HG02759 (cell line): ENCODE measurements around the gene CCDC136.

Source experiments
- ATAC-seq: cut with Tn5 transposase; IDR thresholded peaks from one replicate; pipeline ENCODE4 v1.9.1; 2021; ENCODE audit warnings: mild to moderate bottlenecking, moderate library complexity; ENCODE audit not compliant: unreplicated experiment

The CCDC136 gene

DNA sequence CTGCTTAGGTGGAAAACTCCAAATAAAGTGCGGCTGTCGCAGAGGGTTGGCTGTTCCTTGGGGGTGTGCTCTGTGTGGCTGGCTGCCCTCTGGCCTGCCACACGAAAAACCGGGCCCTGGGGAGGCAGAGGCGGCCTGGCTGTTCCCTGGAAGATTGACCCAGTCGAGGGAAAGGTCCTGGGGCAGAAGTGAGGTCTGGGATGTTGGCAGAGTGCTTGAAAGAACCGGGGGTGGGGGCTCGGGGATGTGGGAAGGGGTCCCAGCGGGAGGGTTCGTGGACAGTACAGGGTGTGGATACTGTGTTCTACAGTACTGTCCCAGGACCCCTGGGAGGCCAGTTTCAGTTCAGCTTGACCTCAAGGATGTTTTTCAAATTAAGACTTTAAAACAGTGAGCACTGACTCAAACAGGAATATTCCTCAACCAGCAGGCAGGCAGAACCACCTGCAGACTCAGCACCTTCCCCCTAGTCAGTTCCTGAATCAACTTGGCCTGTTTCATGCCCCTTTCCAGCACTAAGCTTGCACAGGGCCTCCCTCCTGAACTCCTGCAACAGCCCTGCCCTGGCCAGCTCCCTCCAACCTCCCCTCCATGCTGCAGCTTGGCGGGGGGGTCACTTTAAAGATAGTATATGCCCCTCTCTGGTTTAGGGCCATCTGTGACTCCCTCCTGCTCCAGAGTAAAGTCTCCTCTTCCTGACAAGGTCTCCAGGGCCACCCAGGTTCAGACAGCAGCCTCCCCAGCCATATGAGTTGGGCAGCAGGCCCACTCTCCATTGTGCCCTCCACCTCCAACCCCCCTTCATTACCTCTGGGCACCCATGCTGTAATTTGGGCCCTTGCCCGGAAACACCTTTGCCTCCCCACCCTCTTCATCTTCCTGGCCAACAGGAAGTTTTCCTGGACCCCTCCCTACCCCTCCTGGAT lies 67.7 kb downstream of the CCDC136 start:
- ATAC-seq = no peak

DNA sequence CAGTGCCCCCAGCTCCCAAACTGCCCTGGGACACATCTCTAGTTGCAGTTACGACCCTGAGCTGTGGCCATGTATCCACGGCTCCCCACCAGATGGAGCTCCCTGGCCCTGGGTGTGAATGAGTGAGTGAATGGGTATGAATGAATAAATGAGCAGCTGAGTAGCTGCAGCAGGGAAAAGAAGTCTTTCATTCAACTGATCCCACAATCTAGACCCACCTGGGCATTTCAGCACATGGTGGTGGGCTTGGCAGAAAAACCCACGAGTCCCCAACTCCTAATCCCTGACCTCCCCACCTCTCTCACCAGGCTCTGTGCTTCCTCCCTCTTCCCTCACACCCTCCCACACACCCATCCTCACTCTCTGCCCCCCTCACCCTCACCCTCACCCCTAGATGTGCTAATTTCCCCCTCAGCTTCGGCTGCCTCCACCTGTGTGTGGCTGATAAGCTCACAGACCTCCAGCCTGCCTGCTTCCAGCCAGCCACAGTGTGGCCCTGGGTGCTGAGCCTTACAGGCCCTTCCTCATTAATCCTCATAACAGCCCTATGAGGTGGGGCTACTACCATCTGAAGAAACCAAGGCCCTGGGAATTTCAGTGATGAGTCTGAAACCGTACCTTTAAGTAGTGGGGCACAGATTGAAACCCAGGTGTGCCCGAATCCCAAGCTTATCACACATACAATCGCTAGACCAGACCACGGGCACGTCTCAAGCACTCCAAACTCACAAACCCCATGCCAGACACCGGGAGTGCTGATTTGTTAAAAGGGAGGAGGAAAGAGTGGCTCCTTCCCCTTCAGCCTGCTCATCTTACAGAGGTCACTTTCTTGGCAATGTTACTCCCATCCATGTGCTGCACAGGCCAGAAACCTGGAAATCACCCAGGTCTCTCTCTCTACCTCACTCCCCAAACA lies 68.6 kb downstream of the CCDC136 start:
- no peak for ATAC-seq

DNA sequence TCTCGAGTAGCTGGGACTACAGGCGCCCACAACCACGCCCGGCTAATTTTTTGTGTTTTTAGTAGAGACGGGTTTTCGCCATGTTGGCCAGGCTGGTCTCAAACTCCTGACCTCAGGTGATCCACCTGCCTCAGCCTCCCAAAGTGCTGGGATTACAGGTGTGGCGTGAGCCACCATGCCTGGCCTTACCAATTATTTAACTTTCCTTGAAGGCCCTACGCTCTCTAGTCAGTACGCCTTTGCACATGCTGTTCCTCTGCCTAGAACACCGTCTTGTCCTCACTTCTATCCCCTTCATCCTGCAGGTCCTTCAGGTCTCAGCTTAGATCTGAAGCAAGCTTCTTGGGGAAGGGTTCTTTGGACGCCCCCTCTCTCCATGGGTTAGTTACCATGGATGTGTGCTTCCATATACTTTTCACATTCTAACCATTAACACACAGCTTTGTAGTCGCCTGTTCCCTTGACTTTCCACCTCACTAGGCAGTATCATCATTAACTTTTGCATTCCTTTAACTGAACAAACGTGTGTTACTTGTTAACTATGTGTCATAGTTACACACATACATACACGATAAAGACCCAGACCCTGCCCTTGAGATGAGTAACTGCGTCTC lies 70.3 kb downstream of the CCDC136 start:
- ATAC-seq = no peak

DNA sequence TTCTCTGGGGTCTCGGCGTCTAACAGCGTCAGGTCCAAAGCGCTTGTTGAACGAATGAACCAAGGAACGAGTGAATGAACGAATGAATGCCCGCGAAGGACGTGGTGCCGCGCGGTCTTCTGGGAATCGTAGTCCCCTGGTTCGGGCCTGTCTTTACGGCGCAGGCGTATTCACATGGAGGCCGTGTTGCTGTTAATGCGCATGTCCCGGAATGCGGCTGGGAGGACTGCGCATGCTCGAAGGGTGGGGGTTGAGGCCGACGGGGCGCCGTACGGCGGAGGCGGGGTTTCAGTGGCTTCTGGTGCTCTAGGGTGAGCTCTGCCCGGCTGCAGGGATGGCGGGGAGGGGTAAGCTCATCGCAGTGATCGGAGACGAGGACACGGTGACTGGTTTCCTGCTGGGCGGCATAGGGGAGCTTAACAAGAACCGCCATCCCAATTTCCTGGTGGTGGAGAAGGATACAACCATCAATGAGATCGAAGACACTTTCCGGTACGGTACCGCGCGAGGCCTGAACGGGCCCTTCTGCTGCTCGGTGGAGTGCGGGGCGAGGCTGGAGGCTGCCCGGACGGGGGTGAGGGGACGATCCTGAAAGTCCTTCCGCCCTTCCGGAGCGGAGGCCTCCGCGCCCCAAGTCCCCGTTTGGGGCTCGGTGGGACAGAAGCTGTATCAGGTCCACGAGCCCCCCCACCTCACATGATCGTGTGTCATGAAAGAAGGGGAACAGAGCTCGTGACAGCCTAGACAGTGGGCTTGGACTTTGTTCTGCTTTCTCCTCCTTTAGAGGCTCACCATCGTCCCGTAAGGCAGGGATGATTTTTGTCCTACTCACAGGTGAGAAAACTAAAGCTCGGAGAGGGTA lies 71.0 kb downstream of the CCDC136 start, which contains the start of gene ATP6V1F:
ATP6V1F (plus strand) TSS at position 286 of the 862 bp plus-strand sequence; CDS start at position 335, 49 bp downstream.
- ATAC-seq = peak; percentile 89

DNA sequence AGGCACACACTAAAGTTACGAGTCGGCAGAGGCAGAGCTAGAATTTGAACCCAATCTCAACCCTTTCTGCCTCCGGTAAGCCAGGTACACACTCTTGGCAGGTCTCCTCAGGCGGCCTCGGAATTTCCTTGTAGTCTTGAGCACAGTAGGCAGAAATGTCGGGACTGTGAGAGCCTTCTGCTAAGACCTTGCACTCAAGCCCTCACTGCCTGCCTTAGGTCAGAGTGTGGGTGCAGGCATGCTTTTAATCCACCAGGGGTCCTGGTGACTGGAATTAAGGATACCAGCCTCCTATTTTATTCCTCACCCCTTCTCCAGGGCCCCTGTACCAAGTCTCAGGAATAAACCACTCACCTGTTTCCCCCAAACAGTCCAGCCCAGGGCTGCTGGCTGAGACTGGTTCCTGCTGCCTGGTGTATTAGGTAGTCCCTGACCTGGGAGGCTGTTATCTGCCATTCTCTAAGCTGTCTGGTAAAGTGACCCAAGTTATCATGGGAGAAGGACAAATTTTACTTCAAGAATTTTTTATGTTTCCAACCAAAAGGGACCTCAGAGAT lies 71.7 kb downstream of the CCDC136 start:
- ATAC-seq = peak; percentile 37

DNA sequence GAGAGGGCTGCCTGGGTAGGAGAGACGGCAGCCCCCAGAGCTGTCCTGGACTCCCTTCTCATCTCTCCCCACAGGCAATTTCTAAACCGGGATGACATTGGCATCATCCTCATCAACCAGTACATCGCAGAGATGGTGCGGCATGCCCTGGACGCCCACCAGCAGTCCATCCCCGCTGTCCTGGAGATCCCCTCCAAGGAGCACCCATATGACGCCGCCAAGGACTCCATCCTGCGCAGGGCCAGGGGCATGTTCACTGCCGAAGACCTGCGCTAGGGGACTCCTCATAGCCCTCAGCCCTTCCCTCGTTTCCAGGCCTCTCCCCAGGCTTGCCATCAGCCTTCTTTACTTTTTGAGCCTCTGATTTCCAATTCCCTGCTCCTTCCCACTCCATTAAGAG lies 73.5 kb downstream of the CCDC136 start:
- no peak for ATAC-seq

DNA sequence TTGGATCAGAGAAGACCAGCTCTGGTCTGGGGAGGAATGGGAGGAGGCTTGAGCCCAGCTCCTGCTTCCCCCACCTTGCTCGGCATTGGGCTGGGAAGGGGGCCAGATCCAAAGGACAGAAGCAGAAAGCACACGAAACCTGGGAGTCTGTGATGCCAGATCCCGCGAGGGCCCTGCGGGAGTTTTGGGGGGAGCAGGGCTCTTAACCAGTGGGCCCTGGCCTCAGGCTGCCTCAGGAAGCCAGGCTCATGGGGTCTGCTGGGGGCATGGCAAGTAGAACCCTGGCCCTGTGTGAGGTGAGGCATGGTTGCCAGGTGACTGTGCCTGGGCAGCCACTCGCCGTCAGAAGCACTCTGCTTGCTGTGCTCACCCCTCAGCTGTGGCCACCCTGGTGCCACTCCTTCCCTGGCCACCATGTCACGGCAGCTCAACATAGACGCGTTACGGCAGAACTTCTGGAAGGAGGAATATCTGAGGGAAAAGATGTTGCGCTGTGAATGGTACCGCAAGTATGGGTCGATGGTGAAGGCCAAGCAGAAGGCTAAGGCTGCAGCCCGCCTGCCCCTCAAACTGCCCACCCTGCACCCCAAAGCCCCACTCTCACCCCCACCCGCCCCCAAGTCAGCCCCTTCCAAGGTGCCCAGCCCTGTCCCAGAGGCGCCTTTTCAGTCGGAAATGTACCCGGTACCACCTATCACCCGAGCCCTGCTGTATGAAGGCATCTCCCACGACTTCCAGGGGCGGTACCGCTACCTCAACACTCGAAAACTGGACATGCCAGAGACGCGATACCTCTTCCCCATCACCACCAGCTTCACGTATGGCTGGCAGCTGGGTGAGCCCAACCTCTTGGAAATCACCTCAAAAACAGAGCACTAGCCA lies 74.5 kb downstream of the CCDC136 start:
- no peak for ATAC-seq

DNA sequence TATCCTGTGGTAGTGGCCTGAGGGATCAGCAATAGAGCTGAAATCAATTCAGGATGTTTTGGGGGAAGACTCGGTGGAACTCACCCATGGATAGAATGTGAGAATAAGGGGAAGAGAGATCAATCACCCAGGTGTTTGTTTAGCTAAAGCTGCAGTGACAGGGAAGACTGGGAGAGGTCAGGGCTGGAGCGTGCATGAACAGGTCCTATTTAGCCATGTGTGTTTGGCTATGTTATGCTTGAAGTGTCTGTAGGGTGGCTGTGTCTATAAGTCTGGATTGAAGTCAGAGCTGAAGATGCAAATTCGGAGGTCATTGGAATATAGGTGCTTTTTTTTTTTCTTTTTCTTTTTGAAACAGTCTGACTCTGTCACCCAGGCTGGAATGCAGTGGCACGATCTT lies 75.5 kb downstream of the CCDC136 start:
- ATAC-seq = no peak

DNA sequence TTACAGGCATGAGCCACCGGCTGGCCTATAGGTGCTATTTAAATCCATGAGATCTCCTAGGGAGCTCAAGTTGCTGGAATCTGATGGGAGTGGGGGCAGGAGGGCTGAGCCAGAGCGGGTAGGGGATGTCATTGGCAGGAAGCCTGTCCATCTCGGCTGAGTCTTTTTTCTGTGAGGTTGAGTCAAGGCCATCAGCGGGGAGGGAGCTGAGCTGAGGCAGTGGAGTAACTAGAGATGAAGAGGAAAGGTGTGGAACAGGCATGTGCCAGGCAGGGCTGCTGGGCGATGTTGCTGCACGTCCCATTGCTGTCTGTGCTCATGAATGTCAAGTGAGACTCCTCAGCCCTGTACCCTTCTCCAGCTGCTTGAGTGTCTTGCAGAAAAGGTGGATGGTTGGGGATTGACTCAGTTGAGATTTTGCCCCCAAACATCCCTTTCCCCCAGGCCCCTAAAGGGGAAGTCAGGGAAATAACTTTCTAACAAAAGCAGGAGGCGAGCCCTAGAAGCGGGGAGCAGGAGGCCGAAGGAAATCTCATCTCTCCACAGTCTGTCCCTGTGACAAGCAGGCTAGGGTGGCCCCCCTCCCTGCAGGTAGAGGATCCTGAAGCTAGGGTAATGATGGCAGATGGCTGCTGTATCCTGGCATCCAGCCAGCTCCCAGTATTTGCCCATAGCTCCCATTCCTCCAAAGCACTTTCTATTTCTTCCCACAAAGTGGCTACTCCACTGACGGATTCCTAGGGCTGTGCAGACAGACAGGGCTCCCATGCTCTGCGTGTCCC lies 76.3 kb downstream of the CCDC136 start:
- ATAC-seq = no peak

DNA sequence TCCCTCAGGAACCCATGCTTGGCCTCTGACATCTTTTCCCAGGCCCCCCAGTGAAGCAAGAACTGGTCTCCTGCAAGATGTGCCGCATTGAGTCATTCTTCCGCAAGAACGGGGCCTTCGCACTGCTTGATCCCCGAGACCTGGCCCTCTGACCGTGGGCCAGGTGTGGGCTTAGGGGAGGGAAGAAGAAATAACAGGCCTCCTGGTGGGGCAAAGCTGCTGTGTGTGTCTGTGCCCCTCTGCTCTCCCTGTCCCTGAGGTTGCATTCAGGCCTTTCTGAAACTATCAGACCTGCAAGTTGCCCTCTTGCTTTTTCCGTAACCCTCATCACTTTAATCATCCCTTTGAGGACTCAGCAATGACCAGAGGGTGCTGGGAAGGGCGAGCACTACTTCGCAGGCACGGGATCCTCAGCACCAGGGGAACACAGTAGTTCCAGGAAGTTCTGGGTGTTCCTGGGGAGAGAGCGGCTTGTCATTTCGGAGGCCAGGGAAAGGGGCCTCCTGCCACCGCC lies 76.9 kb downstream of the CCDC136 start:
- no peak for ATAC-seq

DNA sequence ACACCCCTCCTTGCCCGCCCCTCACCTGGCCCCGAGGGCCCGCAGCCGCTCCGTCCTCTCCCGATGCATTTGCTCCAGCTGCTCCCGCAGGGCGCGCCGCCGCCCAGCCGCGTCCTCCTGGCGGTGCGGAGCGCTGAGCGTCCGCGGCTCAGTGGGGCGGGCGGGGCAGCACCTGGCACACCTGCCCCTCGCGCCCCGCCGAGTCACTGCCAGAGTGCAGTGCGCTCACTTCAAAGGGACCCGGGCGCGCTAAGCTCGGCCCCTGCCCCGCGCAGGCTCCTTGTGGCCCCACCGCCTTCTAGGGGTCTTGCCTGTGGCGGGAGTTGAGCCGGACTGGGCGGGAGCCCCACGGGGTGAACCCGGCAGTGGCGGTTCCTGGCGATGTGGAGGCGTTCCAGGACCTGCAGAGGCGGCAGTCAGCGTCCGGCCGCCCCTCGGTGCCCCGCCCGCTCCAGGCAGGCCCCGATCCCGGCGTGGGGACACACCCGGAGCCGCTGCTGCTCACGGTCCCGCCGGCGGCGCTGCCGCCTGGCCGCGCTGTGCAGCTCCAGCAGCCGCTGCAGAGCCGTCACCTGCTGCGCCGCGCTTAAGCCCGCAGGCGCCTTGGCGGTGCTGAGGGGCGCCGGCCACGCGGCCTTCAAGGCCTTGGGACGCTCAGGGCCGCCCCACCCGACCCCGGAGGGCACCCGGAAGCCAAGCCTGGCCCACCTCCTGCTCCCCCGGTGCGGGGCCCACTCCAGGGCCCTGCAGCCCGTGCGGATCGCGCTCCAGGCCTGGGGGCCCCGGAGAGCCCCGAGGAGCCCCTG lies 77.6 kb downstream of the CCDC136 start:
- ATAC-seq = peak; percentile 85

DNA sequence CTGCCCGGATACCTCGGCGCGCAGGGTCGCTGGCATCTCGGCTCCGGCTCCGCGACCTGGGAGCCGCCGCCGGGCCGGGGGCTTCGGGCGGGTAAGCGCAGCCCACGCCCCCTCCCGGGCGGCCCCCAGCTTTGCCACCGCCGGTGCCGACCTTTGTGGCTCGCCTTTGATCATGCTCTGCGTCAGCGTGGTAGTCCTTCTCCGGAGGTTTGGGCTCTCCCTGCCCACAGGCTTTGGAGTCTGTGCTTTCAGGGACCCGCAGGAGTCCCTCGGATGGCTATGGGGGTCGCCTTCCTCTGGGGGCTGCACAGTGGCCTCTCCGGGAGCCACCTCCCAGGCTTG lies 78.1 kb downstream of the CCDC136 start:
- peak; percentile 32 for ATAC-seq

DNA sequence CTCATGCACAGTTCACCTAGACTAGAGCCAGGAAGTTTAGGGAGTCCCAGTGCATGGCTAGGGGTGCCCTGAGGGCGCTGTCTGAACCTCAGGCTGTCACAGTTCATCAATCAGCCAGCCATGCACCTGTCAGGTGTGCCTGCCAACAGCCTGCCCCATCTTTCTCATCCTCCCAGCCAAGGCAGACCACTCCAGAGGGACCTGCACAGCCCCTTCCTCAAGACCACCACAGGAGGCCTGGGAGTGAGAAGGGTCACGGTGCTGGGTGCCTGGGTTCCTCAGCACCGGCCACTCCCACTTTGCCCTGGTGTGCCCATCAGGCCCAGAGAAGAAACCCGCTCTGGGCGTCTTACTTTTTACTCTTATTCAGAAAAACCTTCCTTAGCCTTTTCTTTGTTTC lies 79.3 kb downstream of the CCDC136 start:
- no peak for ATAC-seq
